ENCODE measurements around the gene MT1H. TPM values are rescaled to one million over a fixed set of nuclear protein-coding genes. Genes with fewer than 3 reads are reported as not detected.
"Not testable (repeated sequence)": the region's sequence is repeated elsewhere in the genome, so short reads cannot be mapped to it uniquely, and the experiment has no call there.

MT1H gene
- total and polyA plus RNA-seq, 2 of the 13 experiments (the other 11 are each of a cell fraction or from before 2014, with no cell fraction given) = 0.60 TPM; not detected in 1

- Histone ChIP-seq H3K79me2 (ENCODE audit: insufficient read depth, low read length) (no peaks in the 10 kb centered on the region), H3K27ac (ENCODE audit: extremely low read length, insufficient read depth, low read length) (no peak overlapping the region), H3K9me3 (ENCODE audit: low read length) (no peaks in the 10 kb centered on the region), H3K4me2 (ENCODE audit: low read depth, low read length) (no peak overlapping the region), H2AFZ (ENCODE audit: low read length) (no peak overlapping the region), H3K4me1 (ENCODE audit: insufficient read depth, low read length) (peaks cover 27% of the 10 kb centered on the region), H3K9ac (ENCODE audit: insufficient read depth, low read depth, low read length) (no peak overlapping the region), H3K36me3 (replicated peaks in 1 of 2; ENCODE audit: control insufficient read depth in 1 of 2, insufficient read depth in 2 of 2, low read length in 2 of 2) (no peaks in the 10 kb centered on the region), H3K27me3 (ENCODE audit: control insufficient read depth in 1 of 2, insufficient read depth in 2 of 2, low read length in 2 of 2) (peaks cover 3 to 14% of the 10 kb centered on the region in 2 experiments; a peak in 3 of 5 replicates), H3K4me3 (replicated peaks in 1 of 3; ENCODE audit: insufficient read depth in 1 of 3, low read depth in 2 of 3, low read length in 3 of 3) (no peak overlapping the region), H4K20me1 (ENCODE audit: insufficient read depth, low read length) (no peaks in the 10 kb centered on the region)
- TF ChIP-seq ZNF598 (CRISPR knock-in tag; IDR thresholded peaks at IDR 0.05; ENCODE audit: borderline replicate concordance) = no peak
- peak; percentile 36; the same call in 1 of the 2 replicates for TF ChIP-seq CEBPB (IDR thresholded peaks at IDR 0.05; ENCODE audit: borderline replicate concordance, low read depth, low read length)
- ATAC-seq = no peak
- intact Hi-C loops (cut with micrococcal nuclease; ENCODE audit: unreplicated experiment) = no loop called here
- in situ Hi-C loops (cut with HindIII; ENCODE audit: extremely low pct_ligation_motif_present, low pct_unique_long_range_greater_than_20kb) = no loop called here
- ChIA-PET POLR2A (no interaction called here), CTCF (ENCODE audit: low intra/inter-chr PET ratio, low total read pairs) (no interaction called here)
- no peak for FAIRE-seq
- no peak for DNase-seq (ENCODE audit: low spot score)
- BruUV-seq (replicated peaks) = no TSS peak
- WGBS (ENCODE audit: low lambda C conversion rate) = 47% methylated on average over 1 of the region's 1 CpG
Measured at GRCh38 chr16:56664506-56664905, 5.1 kb upstream of the MT1H start.

GRCh38 chr16:56665286-56666261, 4.0 kb upstream of the MT1H start:
- not testable (repeated sequence) for ATAC-seq

More at GRCh38 chr16:56665286-56666261, 4.0 kb upstream of the MT1H start:
- H4K20me1 ChIP-seq (ENCODE audit: insufficient read depth, low read length); H3K4me3 ChIP-seq (replicated peaks in 1 of 3; ENCODE audit: insufficient read depth in 1 of 3, low read depth in 2 of 3, low read length in 3 of 3); H3K9me3 ChIP-seq (ENCODE audit: low read length); H3K9ac ChIP-seq (ENCODE audit: insufficient read depth, low read depth, low read length); POLR2A ChIA-PET; H2AFZ ChIP-seq (ENCODE audit: low read length); H3K4me2 ChIP-seq (ENCODE audit: low read depth, low read length); H3K79me2 ChIP-seq (ENCODE audit: insufficient read depth, low read length); H3K27ac ChIP-seq (ENCODE audit: extremely low read length, insufficient read depth, low read length); in situ Hi-C loops (cut with HindIII; ENCODE audit: extremely low pct_ligation_motif_present, low pct_unique_long_range_greater_than_20kb); BruUV-seq (replicated peaks); intact Hi-C loops (cut with micrococcal nuclease; ENCODE audit: unreplicated experiment); H3K36me3 ChIP-seq (replicated peaks in 1 of 2; ENCODE audit: control insufficient read depth in 1 of 2, insufficient read depth in 2 of 2, low read length in 2 of 2); DNase-seq (ENCODE audit: low spot score); CTCF ChIA-PET (ENCODE audit: low intra/inter-chr PET ratio, low total read pairs): not testable (repeated sequence)
- Histone ChIP-seq H3K27me3 (ENCODE audit: control insufficient read depth in 1 of 2, insufficient read depth in 2 of 2, low read length in 2 of 2) (peaks cover 7 to 25% of the 10 kb centered on the region in 2 experiments), H3K4me1 (ENCODE audit: insufficient read depth, low read length) (peaks cover 27% of the 10 kb centered on the region)
- WGBS (ENCODE audit: low lambda C conversion rate) = 45% methylated on average over 8 of the region's 8 CpGs
- FAIRE-seq = peak; percentile 68

All from HepG2 (cell line).